ENCODE measurements around the gene KIRREL3. TPM values are rescaled to one million over a fixed set of nuclear protein-coding genes. Genes with fewer than 3 reads are reported as not detected.

Gene KIRREL3
- total and polyA plus RNA-seq, 2 of the 4 experiments (the other 2 are of a cell fraction), result 10.9 to 15.9 TPM

GRCh38 chr11:126501641-126502040 lies 498.9 kb downstream of the KIRREL3 start:
- H3K56ac ChIP-seq (ENCODE audit: extremely low read depth, insufficient read depth, low read length), result no peak overlapping the region
- H3K14ac ChIP-seq (replicated peaks; ENCODE audit: low read depth, low read length), result no peak overlapping the region
- H3K9me3 ChIP-seq (ENCODE audit: control insufficient read depth, insufficient read depth, low read length), result no peaks in the 10 kb centered on the region
- H3K18ac ChIP-seq (ENCODE audit: low read depth, low read length), result no peak overlapping the region
- no peak overlapping the region for H2AFZ ChIP-seq (replicated peaks; ENCODE audit: low read length, poor library complexity)
- ChIA-PET CTCF (no interaction called here), POLR2A (ENCODE audit: unreplicated experiment) (no interaction called here)
- H2BK15ac ChIP-seq (ENCODE audit: low read depth, low read length), result no peak overlapping the region
- no peak overlapping the region for H2BK5ac ChIP-seq (ENCODE audit: low read depth, low read length, poor library complexity, severe bottlenecking)
- no peaks in the 10 kb centered on the region for H3K79me1 ChIP-seq (ENCODE audit: low read depth in 1 of 2, low read length in 2 of 2)
- H4K5ac ChIP-seq (ENCODE audit: low read depth, low read length), result no peak overlapping the region
- TF ChIP-seq CEBPB (IDR thresholded peaks at IDR 0.05; ENCODE audit: low read depth, low read length), result no peak
- TF ChIP-seq POLR2A (IDR thresholded peaks at IDR 0.05; ENCODE audit: low read depth, low read length), result no peak
- H3K9me1 ChIP-seq (ENCODE audit: insufficient read depth, low read length), result 0 out of 2 replicates have a peak, but pooled peaks cover 2% of the 10 kb centered on the region
- H2AK9ac ChIP-seq (replicated peaks; ENCODE audit: low read depth, low read length, poor library complexity), result no peak overlapping the region
- no peaks in the 10 kb centered on the region for H4K20me1 ChIP-seq (ENCODE audit: insufficient read depth, low read length)
- H3K4ac ChIP-seq (ENCODE audit: low read depth, low read length), result no peak overlapping the region
- H3K23ac ChIP-seq (ENCODE audit: low read depth, low read length), result no peak overlapping the region
- no CpG with 5 or more reads among the region's 6 CpGs for WGBS, 2 experiments (ENCODE audit: extremely low coverage in 2 of 2, insufficient read length in 1 of 2)
- dilution Hi-C loops (cut with HindIII; ENCODE audit: low sequenced_read_pairs, unreplicated experiment), result no loop called here
- H4K8ac ChIP-seq (ENCODE audit: low read depth in 2 of 2, low read length in 2 of 2), result no peak overlapping the region
- intact Hi-C loops (cut with micrococcal nuclease), result no loop called here
- BruUV-seq (replicated peaks), result no TSS peak
- no peak overlapping the region for H4K91ac ChIP-seq (ENCODE audit: insufficient read depth, low read depth, low read length)
- no peak overlapping the region for H2BK120ac ChIP-seq (ENCODE audit: low read depth, low read length)
- in situ Hi-C loops (cut with MboI; ENCODE audit: low sequenced_read_pairs), result no loop called here
- H3K4me1 ChIP-seq (ENCODE audit: control insufficient read depth, insufficient read depth, low read length), result no peaks in the 10 kb centered on the region
- H3K27ac ChIP-seq (ENCODE audit: insufficient read depth, low read length), result no peak overlapping the region
- H3K4me3 ChIP-seq (ENCODE audit: insufficient read depth, low read depth, low read length), result no peak overlapping the region
- DNase-seq (no peak), ATAC-seq (ENCODE audit: low read depth) (no peak)
- no peaks in the 10 kb centered on the region for H3K36me3 ChIP-seq (ENCODE audit: control insufficient read depth, insufficient read depth, low read length)
- no peak overlapping the region for H2AK5ac ChIP-seq (ENCODE audit: low read depth, low read length)
- H3K4me2 ChIP-seq (ENCODE audit: low read depth, low read length), result no peak overlapping the region
- peaks cover 2% of the 10 kb centered on the region; the same call in 1 of the 2 replicates for H3K27me3 ChIP-seq (ENCODE audit: control insufficient read depth, insufficient read depth, low read length)
- no peak overlapping the region for H3K9ac ChIP-seq (ENCODE audit: low read depth, low read length)
- no peak overlapping the region for H2BK20ac ChIP-seq (ENCODE audit: low read depth, low read length)

All from IMR-90 (cell line).